ENCODE data around the gene NR3C2. TPM values are rescaled to one million over a fixed set of nuclear protein-coding genes. Genes with fewer than 3 reads are reported as not detected.

The NR3C2 gene
- total RNA-seq, 1 experiment from 2014 or later, result 0.26 TPM

- no peaks in the 10 kb centered on the region for H3K4me1 ChIP-seq (ENCODE audit: control insufficient read depth, insufficient read depth, low read length)
- TF ChIP-seq CTCF (IDR thresholded peaks at IDR 0.05), result no peak
- no peak for TF ChIP-seq POLR2AphosphoS5 (IDR thresholded peaks at IDR 0.05; ENCODE audit: low read depth, low read length)
- no peak for TF ChIP-seq TCF7L2 (IDR thresholded peaks at IDR 0.05; ENCODE audit: low read depth, low read length)
- no peak for TF ChIP-seq SIN3A (IDR thresholded peaks at IDR 0.05; ENCODE audit: borderline replicate concordance, insufficient read depth, low read depth, low read length)
- TF ChIP-seq, protein P1, sequence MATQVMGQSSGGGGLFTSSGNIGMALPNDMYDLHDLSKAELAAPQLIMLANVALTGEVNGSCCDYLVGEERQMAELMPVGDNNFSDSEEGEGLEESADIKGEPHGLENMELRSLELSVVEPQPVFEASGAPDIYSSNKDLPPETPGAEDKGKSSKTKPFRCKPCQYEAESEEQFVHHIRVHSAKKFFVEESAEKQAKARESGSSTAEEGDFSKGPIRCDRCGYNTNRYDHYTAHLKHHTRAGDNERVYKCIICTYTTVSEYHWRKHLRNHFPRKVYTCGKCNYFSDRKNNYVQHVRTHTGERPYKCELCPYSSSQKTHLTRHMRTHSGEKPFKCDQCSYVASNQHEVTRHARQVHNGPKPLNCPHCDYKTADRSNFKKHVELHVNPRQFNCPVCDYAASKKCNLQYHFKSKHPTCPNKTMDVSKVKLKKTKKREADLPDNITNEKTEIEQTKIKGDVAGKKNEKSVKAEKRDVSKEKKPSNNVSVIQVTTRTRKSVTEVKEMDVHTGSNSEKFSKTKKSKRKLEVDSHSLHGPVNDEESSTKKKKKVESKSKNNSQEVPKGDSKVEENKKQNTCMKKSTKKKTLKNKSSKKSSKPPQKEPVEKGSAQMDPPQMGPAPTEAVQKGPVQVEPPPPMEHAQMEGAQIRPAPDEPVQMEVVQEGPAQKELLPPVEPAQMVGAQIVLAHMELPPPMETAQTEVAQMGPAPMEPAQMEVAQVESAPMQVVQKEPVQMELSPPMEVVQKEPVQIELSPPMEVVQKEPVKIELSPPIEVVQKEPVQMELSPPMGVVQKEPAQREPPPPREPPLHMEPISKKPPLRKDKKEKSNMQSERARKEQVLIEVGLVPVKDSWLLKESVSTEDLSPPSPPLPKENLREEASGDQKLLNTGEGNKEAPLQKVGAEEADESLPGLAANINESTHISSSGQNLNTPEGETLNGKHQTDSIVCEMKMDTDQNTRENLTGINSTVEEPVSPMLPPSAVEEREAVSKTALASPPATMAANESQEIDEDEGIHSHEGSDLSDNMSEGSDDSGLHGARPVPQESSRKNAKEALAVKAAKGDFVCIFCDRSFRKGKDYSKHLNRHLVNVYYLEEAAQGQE (IDR thresholded peaks at IDR 0.05; ENCODE audit: insufficient read depth in 1 of 2, low read depth in 2 of 2, low read length in 1 of 2), result no peak
- no peak overlapping the region for H3K27ac ChIP-seq (ENCODE audit: low read length)
- H3K27me3 ChIP-seq (ENCODE audit: control insufficient read depth, insufficient read depth, low read length), result no peaks in the 10 kb centered on the region
- BruUV-seq (replicated peaks), result no TSS peak
- H3K4me3 ChIP-seq (ENCODE audit: low read depth in 2 of 2, low read length in 2 of 2), result no peak overlapping the region
- in situ Hi-C loops (cut with HindIII; ENCODE audit: low pct_unique_long_range_greater_than_20kb, low sequenced_read_pairs), result no loop called here
- no peaks in the 10 kb centered on the region for H3K9me3 ChIP-seq (ENCODE audit: control insufficient read depth, insufficient read depth, low read depth, low read length)
- H3K36me3 ChIP-seq (ENCODE audit: control insufficient read depth, insufficient read depth, low read length), result no peaks in the 10 kb centered on the region
- ATAC-seq (no peak), DNase-seq (ENCODE audit: low read depth, low spot score) (no peak)
- ChIA-PET CTCF (no interaction called here), POLR2A (no interaction called here)
- intact Hi-C loops (cut with micrococcal nuclease; ENCODE audit: unreplicated experiment), result no loop called here
Observed at GRCh38 chr4:148296498-148296897, 145.7 kb downstream of the NR3C2 start.

GRCh38 chr4:148295642-148296041 lies 146.6 kb downstream of the NR3C2 start:
- H3K27ac ChIP-seq (ENCODE audit: low read length), result no peak overlapping the region
- no peaks in the 10 kb centered on the region for H3K36me3 ChIP-seq (ENCODE audit: control insufficient read depth, insufficient read depth, low read length)
- H3K9me3 ChIP-seq (ENCODE audit: control insufficient read depth, insufficient read depth, low read depth, low read length), result no peaks in the 10 kb centered on the region
- no peaks in the 10 kb centered on the region for H3K4me1 ChIP-seq (ENCODE audit: control insufficient read depth, insufficient read depth, low read length)
- no TSS peak for BruUV-seq (replicated peaks)
- in situ Hi-C loops (cut with HindIII; ENCODE audit: low pct_unique_long_range_greater_than_20kb, low sequenced_read_pairs) (no loop called here), intact Hi-C loops (cut with micrococcal nuclease; ENCODE audit: unreplicated experiment) (no loop called here)
- ChIA-PET CTCF (no interaction called here), POLR2A (no interaction called here)
- no peaks in the 10 kb centered on the region for H3K27me3 ChIP-seq (ENCODE audit: control insufficient read depth, insufficient read depth, low read length)
- no peak for TF ChIP-seq SIN3A (IDR thresholded peaks at IDR 0.05; ENCODE audit: borderline replicate concordance, insufficient read depth, low read depth, low read length)
- TF ChIP-seq TCF7L2 (IDR thresholded peaks at IDR 0.05; ENCODE audit: low read depth, low read length), result no peak
- TF ChIP-seq, protein P1 (IDR thresholded peaks at IDR 0.05; ENCODE audit: insufficient read depth in 1 of 2, low read depth in 2 of 2, low read length in 1 of 2), result no peak
- TF ChIP-seq CTCF (IDR thresholded peaks at IDR 0.05), result no peak
- no peak for TF ChIP-seq POLR2AphosphoS5 (IDR thresholded peaks at IDR 0.05; ENCODE audit: low read depth, low read length)
- ATAC-seq (no peak), DNase-seq (ENCODE audit: low read depth, low spot score) (no peak)
- no peak overlapping the region for H3K4me3 ChIP-seq (ENCODE audit: low read depth in 2 of 2, low read length in 2 of 2)

Data from Panc1 (cell line).